Endothelial cell of umbilical vein (primary cell): ENCODE data around the gene TRIML1. TPM values are rescaled to one million over a fixed set of nuclear protein-coding genes. Genes with fewer than 3 reads are reported as not detected.

ENCODE experiments used
- BruUV-seq: library from RNA; stranded (reverse); fragments of 400-500 nt; replicated peaks from 2 replicates; lab custom pipeline; 2021; lab: Mats Ljungman, UMichigan
- CTCF ChIA-PET: fragments of 300-600, 350-600 bp; sonication (Branson Sonifier 250); formaldehyde crosslinking; loops from one replicate; lab custom pipeline; 2021; ENCODE audit warnings: antibody characterized with exemption, inconsistent platforms; lab: Charles Lee
- POLR2A ChIA-PET: fragments of 300-600, 350-600 bp; sonication (Branson Sonifier 250); formaldehyde crosslinking; loops from one replicate; lab custom pipeline; 2021; ENCODE audit warnings: antibody characterized with exemption, inconsistent platforms; lab: Charles Lee
- DNase-seq: peaks from one replicate; pipeline ENCODE4 v3.0.0-alpha.2; 2011; ENCODE audit warnings: low read depth, low spot score
- FAIRE-seq: peaks from 2 replicates; lab custom pipeline; 2011; peaks lifted over from hg19 to GRCh38; lab: Jason Lieb, UNC
- H2AFZ ChIP-seq: 2 replicates; pipeline ENCODE4 v1.6.0; 2012; ENCODE audit warnings: low read depth, low read length, control low read depth, inconsistent platforms
- H3K27ac ChIP-seq: 2 replicates; pipeline ENCODE4 v1.5.1; 2011; ENCODE audit warnings: low read depth, mild to moderate bottlenecking, control low read depth, low read length, moderate library complexity; ENCODE audit not compliant: insufficient read depth
- H3K27me3 ChIP-seq, 2 experiments: 2 replicates each; pipeline versions ENCODE4 v1.6.0 to v1.6.1; 2011; ENCODE audit warnings: low read length in 2 of 2, mixed read lengths in 1 of 2; ENCODE audit not compliant: control insufficient read depth in 2 of 2, insufficient read depth in 2 of 2
- H3K36me3 ChIP-seq, 2 experiments: 2 replicates in 1 of 2; 3 replicates in 1 of 2; pipeline ENCODE4 v1.5.1; 2011; ENCODE audit warnings: low read length in 2 of 2, mild to moderate bottlenecking in 1 of 2, moderate library complexity in 1 of 2; ENCODE audit not compliant: control insufficient read depth in 2 of 2, insufficient read depth in 2 of 2; ENCODE audit errors: extremely low read depth in 1 of 2
- H3K4me1 ChIP-seq: 3 replicates; pipeline ENCODE4 v1.5.1; 2011; ENCODE audit warnings: mild to moderate bottlenecking, low read length; ENCODE audit not compliant: control insufficient read depth, insufficient read depth; ENCODE audit errors: extremely low read depth
- H3K4me2 ChIP-seq: 2 replicates; pipeline ENCODE4 v1.6.1; 2011; ENCODE audit warnings: low read length, control low read depth, mixed read lengths; ENCODE audit not compliant: insufficient read depth
- H3K4me3 ChIP-seq, 3 experiments: fragments of 200-600 bp in 1 of 3; sonication (generic), shearing (Covaris generic) in 1 of 3; replicated peaks in 1 of 3; 2 replicates each; pipeline ENCODE4 v1.5.1; 2011 to 2016; ENCODE audit warnings: control low read depth in 3 of 3, low read length in 3 of 3, mild to moderate bottlenecking in 2 of 3, inconsistent platforms in 1 of 3, low read depth in 1 of 3, moderate library complexity in 1 of 3; ENCODE audit not compliant: insufficient read depth in 1 of 3
- H3K79me2 ChIP-seq: 2 replicates; pipeline ENCODE4 v1.6.0; 2012; ENCODE audit warnings: low read length, inconsistent platforms; ENCODE audit not compliant: control insufficient read depth, insufficient read depth
- H3K9ac ChIP-seq: replicated peaks from 2 replicates; pipeline ENCODE3; 2011; ENCODE audit warnings: low read length, control low read depth; ENCODE audit not compliant: insufficient read depth; ENCODE audit errors: extremely low read depth
- H3K9me1 ChIP-seq: replicated peaks from 3 replicates; pipeline ENCODE4 v1.6.0; 2011; ENCODE audit warnings: mild to moderate bottlenecking, low read length; ENCODE audit not compliant: control insufficient read depth, insufficient read depth; ENCODE audit errors: extremely low read depth
- H3K9me3 ChIP-seq: replicated peaks from 2 replicates; pipeline ENCODE4 v1.5.1; 2012; ENCODE audit warnings: low read length, inconsistent platforms; ENCODE audit not compliant: control insufficient read depth, insufficient read depth
- H4K20me1 ChIP-seq: replicated peaks from 2 replicates; pipeline ENCODE3; 2011; ENCODE audit warnings: mild to moderate bottlenecking, low read length; ENCODE audit not compliant: control insufficient read depth, insufficient read depth; ENCODE audit errors: extremely low read depth
- EZH2 ChIP-seq: IDR thresholded peaks from 2 replicates; pipeline ENCODE4 v1.6.1; 2012; ENCODE audit warnings: borderline replicate concordance, low read depth, mild to moderate bottlenecking, moderate library complexity, low read length, inconsistent platforms; ENCODE audit not compliant: severe bottlenecking
- FOS ChIP-seq: IDR thresholded peaks from 2 replicates; pipeline ENCODE4 v1.6.1; 2011; ENCODE audit warnings: mild to moderate bottlenecking, low read length, moderate library complexity, borderline replicate concordance; ENCODE audit not compliant: insufficient read depth
- GATA2 ChIP-seq: IDR thresholded peaks from 2 replicates; pipeline ENCODE4 v1.7.0; 2011; ENCODE audit warnings: low read depth, mild to moderate bottlenecking, moderate library complexity, mixed read lengths, low read length; ENCODE audit not compliant: insufficient read length, insufficient read depth
- JUN ChIP-seq: IDR thresholded peaks from 2 replicates; pipeline ENCODE4 v1.6.1; 2011; ENCODE audit warnings: borderline replicate concordance, low read depth; ENCODE audit not compliant: insufficient read length, insufficient read depth
- MAX ChIP-seq: IDR thresholded peaks from 2 replicates; pipeline ENCODE4 v1.6.1; 2011; ENCODE audit not compliant: insufficient read depth, insufficient read length
- MYC ChIP-seq: IDR thresholded peaks from one replicate; pipeline ENCODE4 v1.6.1; 2011; ENCODE audit warnings: mild to moderate bottlenecking, low read depth, low read length
- POLR2A ChIP-seq: IDR thresholded peaks from 2 replicates; pipeline ENCODE4 v1.6.1; 2012; ENCODE audit warnings: low read depth, mild to moderate bottlenecking, control low read depth, low read length
- dilution Hi-C: fragments of 300-500 bp; cut with MboI; formaldehyde crosslinking; loops from one replicate; pipeline ENCODE4 v1.15.0; 2019; ENCODE audit warnings: low sequenced_read_pairs; ENCODE audit not compliant: extremely low pct_ligation_motif_present
- intact Hi-C: fragments of 100-400 bp; cut with micrococcal nuclease; formaldehyde crosslinking; loops from one replicate; pipeline ENCODE4 v1.10.0; 2022
- polyA plus RNA-seq, 4 experiments: library from polyadenylated mRNA; depleted of rRNA in 3 of 4; stranded (reverse) in 3 of 4; unstranded in 1 of 4; fragments of >200 nt; gene quantifications; 2 replicates each; pipeline versions ENCODE4 v1.2.1 to v1.2.3, GENCODE V29; 2011 to 2012; ENCODE audit warnings: missing spikeins in 1 of 4
- total RNA-seq: library from RNA; stranded (reverse); gene quantifications from 2 replicates; pipeline ENCODE4 v1.2.3, GENCODE V29; 2021

The TRIML1 gene
- total and polyA plus RNA-seq, 2 donors (not counting 3 experiments of a cell fraction or from before 2014, with no cell fraction given), result not detected

DNA sequence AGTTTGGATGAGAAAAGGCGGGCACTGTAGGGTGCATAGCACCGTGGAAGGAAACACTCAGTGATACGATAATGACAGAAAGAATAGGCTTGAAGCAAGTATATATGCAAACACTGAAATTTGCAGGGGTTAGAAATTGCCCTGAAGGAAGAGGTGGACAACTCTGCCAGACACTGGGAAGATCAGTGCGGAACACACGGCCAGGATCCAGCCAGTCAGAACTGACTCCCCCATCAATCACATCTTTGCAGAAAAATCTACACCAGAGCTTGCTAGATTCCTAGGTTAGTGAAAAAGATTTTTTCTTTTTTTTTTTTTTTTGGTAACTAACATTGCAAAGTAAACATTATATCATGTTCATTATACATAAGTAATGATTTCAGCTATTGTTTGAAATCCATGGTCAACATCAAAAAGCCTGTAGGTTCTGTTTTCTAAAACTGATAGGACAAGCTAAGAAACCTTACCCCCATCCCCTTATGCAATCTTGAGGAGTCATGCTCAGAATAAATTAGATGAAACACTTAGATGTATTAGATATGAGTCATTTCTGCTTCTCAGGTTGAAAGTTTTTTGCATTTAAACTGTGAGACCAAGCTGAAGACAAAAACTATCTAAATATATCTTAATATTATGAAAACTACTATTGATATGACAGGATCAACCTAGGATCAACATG is 38.9 kb downstream of the TRIML1 start:
- Histone ChIP-seq H2AFZ (no peak overlapping the region), H3K4me2 (no peak overlapping the region), H3K9me3 (peaks cover 2% of the 10 kb centered on the region), H3K27ac (no peak overlapping the region), H3K79me2 (no peaks in the 10 kb centered on the region), H3K4me3 (no peak overlapping the region), H3K36me3 (no peaks in the 10 kb centered on the region), H3K9ac (no peak overlapping the region), H3K4me1 (no peaks in the 10 kb centered on the region), H3K9me1 (no peaks in the 10 kb centered on the region), H3K27me3 (no peaks in the 10 kb centered on the region), H4K20me1 (no peaks in the 10 kb centered on the region)
- DNase-seq (no peak), FAIRE-seq (no peak)
- dilution Hi-C loops (no loop called here), intact Hi-C loops (no loop called here)
- TF ChIP-seq MYC (no peak), FOS (no peak), GATA2 (no peak)
- ChIA-PET POLR2A (no interaction called here), CTCF (interaction anchor here (1.3 kb wide), 1 partner anchor 9 kb away, joined by 4 read pairs; no protein-coding TSS in a partner anchor)
- BruUV-seq, result no TSS peak

DNA sequence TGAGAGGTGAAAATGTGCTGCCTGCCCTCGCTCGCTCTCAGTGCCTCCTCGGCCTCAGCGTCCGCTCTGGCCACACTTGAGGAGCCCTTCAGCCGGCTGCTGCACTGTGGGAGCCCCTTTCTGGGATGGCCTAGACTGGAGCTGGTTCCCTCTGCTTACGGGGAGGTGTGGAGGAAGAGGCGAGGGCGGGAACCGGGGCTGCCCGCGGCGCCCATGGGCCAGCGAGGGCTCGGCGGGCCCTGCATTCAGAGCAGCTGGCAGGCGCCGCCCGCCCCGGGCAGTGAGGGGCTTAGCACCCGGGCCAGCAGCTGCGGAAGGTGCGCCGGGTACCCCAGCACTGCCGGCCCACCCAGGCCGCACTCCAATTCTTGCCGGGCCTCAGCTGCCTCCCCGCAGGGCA is 39.6 kb downstream of the TRIML1 start:
- Histone ChIP-seq H3K79me2 (no peaks in the 10 kb centered on the region), H2AFZ (no peak overlapping the region), H3K27me3 (no peaks in the 10 kb centered on the region), H3K4me3 (no peak overlapping the region), H3K4me2 (no peak overlapping the region), H3K36me3 (no peaks in the 10 kb centered on the region), H3K9ac (no peak overlapping the region), H3K9me3 (peaks cover 2% of the 10 kb centered on the region), H3K9me1 (no peaks in the 10 kb centered on the region), H3K27ac (no peak overlapping the region), H4K20me1 (no peaks in the 10 kb centered on the region), H3K4me1 (no peaks in the 10 kb centered on the region)
- ChIA-PET POLR2A (interaction anchor here (0.6 kb wide), 1 partner anchor 590 kb away, joined by 8 read pairs; no protein-coding TSS in a partner anchor), CTCF (no interaction called here)
- TF ChIP-seq EZH2 (no peak), GATA2 (no peak), JUN (no peak), POLR2A (no peak), MAX (no peak)
- FAIRE-seq (no peak), DNase-seq (no peak)
- no TSS peak for BruUV-seq
- intact Hi-C loops (no loop called here), dilution Hi-C loops (no loop called here)
